T-helper 1 cell treated with Interleukin-12 subunit alpha and Interleukin-12 subunit beta and Interleukin-4 antibody, amounts not matched to agents 30 μg/mL and 1 μg/mL, for 36 hours (primary cell): ENCODE measurements around the gene RNF166.

Source experiments
- H3K27ac Mint-ChIP-seq: one replicate; pipeline ENCODE4 v1.8.0; 2021; ENCODE audit warnings: mild to moderate bottlenecking, mixed read lengths
- H3K27me3 Mint-ChIP-seq: one replicate; pipeline ENCODE4 v1.8.0; 2021; ENCODE audit warnings: low read depth, mixed read lengths
- H3K36me3 Mint-ChIP-seq: one replicate; pipeline ENCODE4 v1.8.0; 2021; ENCODE audit warnings: low read depth, mixed read lengths
- H3K4me1 Mint-ChIP-seq: one replicate; pipeline ENCODE4 v1.8.0; 2021; ENCODE audit warnings: low read depth, mixed read lengths
- H3K4me3 Mint-ChIP-seq: one replicate; pipeline ENCODE4 v1.8.0; 2021; ENCODE audit warnings: mild to moderate bottlenecking, moderate library complexity, mixed read lengths
- H3K9me3 Mint-ChIP-seq: one replicate; pipeline ENCODE4 v1.8.0; 2021; ENCODE audit warnings: mixed read lengths

The RNF166 gene

GRCh38 chr16:88706229-88706964, at the start of gene RNF166, which contains the start of gene CTU2:
Gene RNF166 (minus strand): TSS chr16:88706408. CDS start chr16:88706325, 83 bp downstream.
Gene CTU2 (plus strand): TSS chr16:88706503. CDS start chr16:88706531, 28 bp downstream.
- Mint-ChIP-seq H3K4me1 (peaks cover 38% of the 10 kb centered on the region), H3K9me3 (no peaks in the 10 kb centered on the region), H3K36me3 (peaks cover 17% of the 10 kb centered on the region)

GRCh38 chr16:88754912-88755744, 48.9 kb upstream of the RNF166 start:
- no peaks in the 10 kb centered on the region for H3K27me3 Mint-ChIP-seq
- no peak overlapping the region for H3K27ac Mint-ChIP-seq
- H3K36me3 Mint-ChIP-seq, result no peaks in the 10 kb centered on the region
- H3K4me3 Mint-ChIP-seq, result no peak overlapping the region
- H3K4me1 Mint-ChIP-seq, result peaks cover 9% of the 10 kb centered on the region
- H3K9me3 Mint-ChIP-seq, result no peaks in the 10 kb centered on the region

More at GRCh38 chr16:88706229-88706964, at the start of gene RNF166, which contains the start of gene CTU2:
- Mint-ChIP-seq H3K27me3 (no peaks in the 10 kb centered on the region), H3K4me3 (peak within 1 kb of the TSS; percentile 98), H3K27ac (peak within 1 kb of the TSS; percentile 86)

GRCh38 chr16:88754109-88754911, 48.1 kb upstream of the RNF166 start:
- H3K4me3 Mint-ChIP-seq, result no peak overlapping the region
- H3K27me3 Mint-ChIP-seq, result no peaks in the 10 kb centered on the region
- H3K9me3 Mint-ChIP-seq, result no peaks in the 10 kb centered on the region
- H3K36me3 Mint-ChIP-seq, result no peaks in the 10 kb centered on the region
- H3K27ac Mint-ChIP-seq, result no peak overlapping the region
- peaks cover 6% of the 10 kb centered on the region for H3K4me1 Mint-ChIP-seq

GRCh38 chr16:88753602-88754001, 47.4 kb upstream of the RNF166 start:
- Mint-ChIP-seq H3K27ac (no peak overlapping the region), H3K27me3 (no peaks in the 10 kb centered on the region), H3K9me3 (no peaks in the 10 kb centered on the region), H3K36me3 (no peaks in the 10 kb centered on the region), H3K4me3 (no peak overlapping the region), H3K4me1 (peaks cover 3% of the 10 kb centered on the region)

- Mint-ChIP-seq H3K27ac (no peak overlapping the region), H3K36me3 (no peaks in the 10 kb centered on the region), H3K27me3 (no peaks in the 10 kb centered on the region), H3K4me1 (peaks cover 2% of the 10 kb centered on the region), H3K4me3 (no peak overlapping the region), H3K9me3 (no peaks in the 10 kb centered on the region)
Measured at GRCh38 chr16:88753191-88753590, 47.0 kb upstream of the RNF166 start.

- no peaks in the 10 kb centered on the region for H3K27me3 Mint-ChIP-seq
- peaks cover 4% of the 10 kb centered on the region for H3K4me1 Mint-ChIP-seq
- H3K36me3 Mint-ChIP-seq, result peaks cover 1% of the 10 kb centered on the region
- H3K9me3 Mint-ChIP-seq, result no peaks in the 10 kb centered on the region
- H3K4me3 Mint-ChIP-seq, result no peak overlapping the region
- H3K27ac Mint-ChIP-seq, result no peak overlapping the region
Measured at GRCh38 chr16:88752386-88753002, 46.3 kb upstream of the RNF166 start.

GRCh38 chr16:88750854-88751253, 44.6 kb upstream of the RNF166 start:
- Mint-ChIP-seq H3K27ac (no peak overlapping the region), H3K27me3 (no peaks in the 10 kb centered on the region), H3K36me3 (peaks cover 1% of the 10 kb centered on the region), H3K9me3 (no peaks in the 10 kb centered on the region), H3K4me3 (no peak overlapping the region), H3K4me1 (peaks cover 9% of the 10 kb centered on the region)

GRCh38 chr16:88749358-88749757, 43.1 kb upstream of the RNF166 start:
- no peaks in the 10 kb centered on the region for H3K27me3 Mint-ChIP-seq
- H3K36me3 Mint-ChIP-seq, result peaks cover 1% of the 10 kb centered on the region
- H3K27ac Mint-ChIP-seq, result no peak overlapping the region
- no peaks in the 10 kb centered on the region for H3K9me3 Mint-ChIP-seq
- no peak overlapping the region for H3K4me3 Mint-ChIP-seq
- H3K4me1 Mint-ChIP-seq, result peaks cover 12% of the 10 kb centered on the region

GRCh38 chr16:88748364-88748763, 42.2 kb upstream of the RNF166 start:
- peaks cover 15% of the 10 kb centered on the region for H3K4me1 Mint-ChIP-seq
- H3K27me3 Mint-ChIP-seq, result no peaks in the 10 kb centered on the region
- H3K4me3 Mint-ChIP-seq, result no peak overlapping the region
- peaks cover 1% of the 10 kb centered on the region for H3K36me3 Mint-ChIP-seq
- no peaks in the 10 kb centered on the region for H3K9me3 Mint-ChIP-seq
- H3K27ac Mint-ChIP-seq, result no peak overlapping the region

- Mint-ChIP-seq H3K9me3 (no peaks in the 10 kb centered on the region), H3K27ac (peak overlapping the region; percentile 49), H3K27me3 (no peaks in the 10 kb centered on the region), H3K4me3 (no peak overlapping the region), H3K4me1 (peaks cover 15% of the 10 kb centered on the region), H3K36me3 (peaks cover 1% of the 10 kb centered on the region)
Measured at GRCh38 chr16:88747588-88748301, 41.5 kb upstream of the RNF166 start.

- Mint-ChIP-seq H3K4me3 (peak overlapping the region; percentile 31), H3K9me3 (no peaks in the 10 kb centered on the region), H3K27ac (no peak overlapping the region), H3K27me3 (no peaks in the 10 kb centered on the region), H3K4me1 (peaks cover 15% of the 10 kb centered on the region), H3K36me3 (peaks cover 1% of the 10 kb centered on the region)
Measured at GRCh38 chr16:88746506-88746905, 40.3 kb upstream of the RNF166 start.

GRCh38 chr16:88744577-88745521, 38.6 kb upstream of the RNF166 start:
- peak overlapping the region; percentile 41 for H3K27ac Mint-ChIP-seq
- H3K4me3 Mint-ChIP-seq, result no peak overlapping the region
- H3K36me3 Mint-ChIP-seq, result peaks cover 1% of the 10 kb centered on the region
- H3K4me1 Mint-ChIP-seq, result peaks cover 15% of the 10 kb centered on the region
- H3K9me3 Mint-ChIP-seq, result no peaks in the 10 kb centered on the region
- no peaks in the 10 kb centered on the region for H3K27me3 Mint-ChIP-seq
